Esophagus (tissue), 2 donors: ENCODE data around the gene CSTF1. TPM values are rescaled to one million over a fixed set of nuclear protein-coding genes. Genes with fewer than 3 reads are reported as not detected.

ENCODE experiments used
- H3K27ac ChIP-seq, 2 donors: one replicate each; pipeline ENCODE4 v1.5.1; 2013; ENCODE audit warnings: low read depth in 2 of 2, mild to moderate bottlenecking in 2 of 2, inconsistent platforms in 1 of 2, low read length in 1 of 2, moderate library complexity in 1 of 2
- H3K27me3 ChIP-seq, 2 donors: one replicate each; pipeline ENCODE4 v1.6.1; 2013; ENCODE audit warnings: low read length in 2 of 2, control low read depth in 1 of 2, mild to moderate bottlenecking in 1 of 2; ENCODE audit not compliant: insufficient read depth in 2 of 2, control insufficient read depth in 1 of 2
- H3K36me3 ChIP-seq, 2 donors: one replicate each; pipeline ENCODE4 v1.6.1; 2013; ENCODE audit warnings: low read length in 1 of 2; ENCODE audit not compliant: control insufficient read depth in 2 of 2, insufficient read depth in 2 of 2
- H3K4me1 ChIP-seq, 2 donors: one replicate each; pipeline ENCODE4 v1.6.1; 2013; ENCODE audit warnings: low read length in 1 of 2; ENCODE audit not compliant: control insufficient read depth in 2 of 2, insufficient read depth in 2 of 2
- H3K4me3 ChIP-seq, 2 donors: one replicate each; pipeline ENCODE4 v1.5.1; 2013; ENCODE audit warnings: low read length in 2 of 2, mild to moderate bottlenecking in 2 of 2, low read depth in 1 of 2, moderate library complexity in 1 of 2
- H3K9me3 ChIP-seq, 2 donors: one replicate each; pipeline ENCODE4 v1.6.1; 2013; ENCODE audit warnings: mild to moderate bottlenecking in 2 of 2, low read depth in 1 of 2, low read length in 1 of 2, moderate library complexity in 1 of 2; ENCODE audit not compliant: control insufficient read depth in 2 of 2, insufficient read depth in 1 of 2
- WGBS, 2 donors: extraction: QIAGEN DNeasy Blood & Tissue Kit; methylation state at CpG; one replicate each; pipeline ENCODE4 v1.1.7; 2013; 5-methylcytosine and 5-hydroxymethylcytosine counted together
- polyA plus RNA-seq, 2 donors: library from polyadenylated mRNA; stranded (reverse); fragments of 200-250 nt; gene quantifications; one replicate each; pipeline ENCODE4 v1.2.3, GENCODE V29; 2013
- donor health status: healthy with polysubstance abuse.
- donor health status: Bipolar disorder and iron deficiency.

The CSTF1 gene
- polyA plus RNA-seq, 2 donors = 3.8 to 13.2 TPM

- Histone ChIP-seq H3K36me3 (no peaks in the 10 kb centered on the region), H3K4me1 (no peaks in the 10 kb centered on the region), H3K27ac (no peak overlapping the region), H3K9me3 (no peaks in the 10 kb centered on the region), H3K27me3 (no peaks in the 10 kb centered on the region), H3K4me3 (no peak overlapping the region)
- 75 to 83% methylated on average over 4 of the region's 4 CpGs for WGBS, 2 donors
Observed at GRCh38 chr20:56353356-56353755, 39.1 kb upstream of the CSTF1 start.

GRCh38 chr20:56358070-56358469 lies 34.4 kb upstream of the CSTF1 start:
- Histone ChIP-seq H3K9me3 (no peaks in the 10 kb centered on the region), H3K4me1 (peaks cover 7 to 8% of the 10 kb centered on the region in 2 donors), H3K27ac (no peak overlapping the region), H3K27me3 (no peaks in the 10 kb centered on the region), H3K4me3 (no peak overlapping the region), H3K36me3 (no peaks in the 10 kb centered on the region)
- WGBS, 2 donors = 60 to 62% methylated on average over 6 of the region's 6 CpGs

- H3K36me3 ChIP-seq = no peaks in the 10 kb centered on the region
- 0 to 1% methylated on average over 37 to 63 of the region's 63 CpGs for WGBS, 2 donors
Observed at GRCh38 chr20:56358600-56359211, 33.7 kb upstream of the CSTF1 start, which contains the start of gene FAM210B. Gene FAM210B, plus strand, starts transcription at chr20:56358974. Its CDS starts 32 bp downstream, at chr20:56359006.

GRCh38 chr20:56359212-56360132 lies 33.0 kb upstream of the CSTF1 start:
- Histone ChIP-seq H3K27me3 (no peaks in the 10 kb centered on the region), H3K4me3 (peak overlapping the region; percentile 83 to 92), H3K4me1 (peaks cover 7 to 8% of the 10 kb centered on the region in 2 donors), H3K9me3 (no peaks in the 10 kb centered on the region), H3K27ac (peak overlapping the region; percentile 78 to 90), H3K36me3 (no peaks in the 10 kb centered on the region)
- WGBS, 2 donors = 6 to 8% methylated on average over 51 of the region's 51 CpGs

More at GRCh38 chr20:56358600-56359211, 33.7 kb upstream of the CSTF1 start, which contains the start of gene FAM210B:
- Histone ChIP-seq H3K4me3 (peak within 1 kb of the TSS; percentile 83 to 92), H3K4me1 (peaks cover 7 to 8% of the 10 kb centered on the region in 2 donors), H3K9me3 (no peaks in the 10 kb centered on the region), H3K27me3 (no peaks in the 10 kb centered on the region), H3K27ac (peak within 1 kb of the TSS; percentile 78 to 90)

DNA sequence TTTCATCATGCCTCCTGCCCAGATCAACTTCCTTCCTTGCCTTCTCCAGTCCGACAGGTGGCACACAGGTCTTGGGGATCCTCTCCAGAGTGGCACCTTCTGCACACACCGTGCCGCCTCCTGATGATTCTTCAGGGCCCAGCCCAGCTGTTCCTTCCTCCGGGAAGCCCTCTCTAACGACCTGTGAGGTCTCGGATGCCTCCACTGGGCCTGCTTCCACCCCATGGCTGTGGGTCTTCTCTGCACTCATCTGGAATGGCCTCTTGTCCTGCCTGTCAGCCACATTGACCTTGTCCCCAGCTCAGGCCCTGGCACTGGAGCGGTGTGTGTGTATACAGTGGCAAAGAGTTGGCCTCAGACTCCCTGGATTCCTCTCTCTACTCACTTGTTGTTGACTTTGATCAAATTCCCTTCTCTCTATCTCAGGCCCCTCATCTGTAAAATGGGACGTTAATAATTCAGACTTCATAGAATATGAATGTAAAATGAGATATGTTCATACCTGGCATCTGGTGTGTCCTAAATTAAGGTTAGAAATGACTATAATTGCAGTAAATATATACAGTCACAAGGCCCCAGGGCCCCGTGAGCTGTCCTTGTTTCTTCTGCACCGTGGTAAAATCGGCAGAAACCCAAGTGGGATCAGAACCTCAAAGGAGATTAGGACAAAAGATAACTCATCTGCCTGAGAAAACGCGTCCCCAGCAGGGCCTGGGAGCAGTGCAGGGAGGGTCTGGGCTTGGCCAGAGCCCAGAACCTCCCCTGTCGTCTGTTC lies 32.1 kb upstream of the CSTF1 start:
- whole genome bisulfite sequencing, 2 donors = 69 to 72% methylated on average over 14 of the region's 14 CpGs
- peaks cover 0 to 2% of the 10 kb centered on the region in 2 donors for H3K36me3 ChIP-seq
- H3K4me1 ChIP-seq = peaks cover 7 to 8% of the 10 kb centered on the region in 2 donors
- no peaks in the 10 kb centered on the region for H3K9me3 ChIP-seq
- peak overlapping the region in 1 of 2 donors; percentile 65 for H3K27ac ChIP-seq
- H3K4me3 ChIP-seq = peak overlapping the region in 1 of 2 donors; percentile 92
- H3K27me3 ChIP-seq = no peaks in the 10 kb centered on the region

GRCh38 chr20:56360908-56361205 lies 31.6 kb upstream of the CSTF1 start:
- Histone ChIP-seq H3K27ac (no peak overlapping the region), H3K27me3 (no peaks in the 10 kb centered on the region), H3K4me3 (no peak overlapping the region), H3K4me1 (peaks cover 7 to 8% of the 10 kb centered on the region in 2 donors), H3K36me3 (peaks cover 0 to 6% of the 10 kb centered on the region in 2 donors), H3K9me3 (no peaks in the 10 kb centered on the region)
- 83 to 85% methylated on average over 8 of the region's 8 CpGs for WGBS, 2 donors

GRCh38 chr20:56361900-56362299 lies 30.5 kb upstream of the CSTF1 start:
- WGBS, 2 donors = 86 to 90% methylated on average over 8 of the region's 8 CpGs
- no peaks in the 10 kb centered on the region for H3K27me3 ChIP-seq
- H3K27ac ChIP-seq = no peak overlapping the region
- H3K4me3 ChIP-seq = no peak overlapping the region
- peaks cover 6 to 8% of the 10 kb centered on the region in 2 donors for H3K36me3 ChIP-seq
- H3K4me1 ChIP-seq = peaks cover 7 to 8% of the 10 kb centered on the region in 2 donors
- no peaks in the 10 kb centered on the region for H3K9me3 ChIP-seq

DNA sequence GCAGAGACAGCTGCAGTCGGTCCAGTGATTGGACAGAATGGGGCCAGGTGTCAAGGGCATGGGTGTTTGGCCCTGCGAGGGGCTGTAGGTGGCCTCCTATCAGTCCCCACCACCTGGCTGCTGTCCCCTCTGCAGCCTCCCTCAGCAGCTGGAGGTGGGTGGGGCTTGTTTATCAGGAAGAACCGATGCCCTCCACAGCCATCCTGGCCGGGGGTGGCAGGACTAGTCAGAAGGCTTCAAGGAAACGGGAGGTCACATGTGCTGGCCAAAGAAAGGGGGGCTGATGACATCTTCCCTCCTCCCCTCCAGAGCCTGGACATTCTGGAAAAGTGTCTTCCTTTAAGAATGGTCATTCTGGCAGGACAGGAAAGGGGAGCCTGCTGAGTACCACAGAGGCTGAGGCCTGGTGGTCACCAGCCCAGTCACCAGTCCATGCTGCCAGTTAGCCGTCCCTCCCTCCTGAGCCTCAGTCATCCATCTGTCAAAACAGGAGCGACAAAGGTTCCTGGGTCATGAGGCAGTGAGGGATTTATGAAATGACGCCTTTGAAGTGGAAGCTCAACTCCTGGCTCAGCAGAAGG lies 29.5 kb upstream of the CSTF1 start:
- Histone ChIP-seq H3K4me3 (no peak overlapping the region), H3K9me3 (no peaks in the 10 kb centered on the region), H3K27me3 (no peaks in the 10 kb centered on the region), H3K4me1 (peaks cover 7 to 8% of the 10 kb centered on the region in 2 donors), H3K36me3 (peaks cover 6 to 8% of the 10 kb centered on the region in 2 donors), H3K27ac (no peak overlapping the region)
- WGBS, 2 donors = 56 to 57% methylated on average over 8 of the region's 8 CpGs

DNA sequence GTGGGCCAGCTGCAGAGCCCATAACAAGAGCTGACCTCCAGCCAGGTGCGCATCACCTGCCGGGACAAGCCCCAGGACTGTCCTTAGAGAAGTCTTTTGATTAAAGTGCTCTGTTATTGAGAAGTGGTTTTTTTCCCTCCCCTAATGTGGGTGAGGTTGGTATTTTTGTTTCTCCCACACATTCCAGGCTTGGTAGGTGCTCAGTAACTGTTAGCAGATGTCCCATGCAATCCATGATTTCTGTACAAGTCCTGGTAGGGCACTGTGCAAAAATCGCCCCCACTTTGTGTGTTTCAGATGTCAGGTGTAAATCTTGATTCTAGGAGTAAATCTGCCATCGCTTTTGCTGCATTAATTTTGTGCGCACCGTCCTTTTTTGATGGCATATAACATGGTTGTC lies 29.0 kb upstream of the CSTF1 start:
- Histone ChIP-seq H3K9me3 (no peaks in the 10 kb centered on the region), H3K36me3 (peaks cover 6 to 8% of the 10 kb centered on the region in 2 donors), H3K4me3 (no peak overlapping the region), H3K27me3 (no peaks in the 10 kb centered on the region), H3K27ac (no peak overlapping the region), H3K4me1 (peaks cover 7 to 8% of the 10 kb centered on the region in 2 donors)
- 93% methylated on average over 6 of the region's 6 CpGs for WGBS, 2 donors
